AML-193 (cell line): Measurements from ENCODE around the gene GATA2.
A peak's percentile ranks its signal among the peaks of the same experiment; 100 is the strongest.

Experiments used
- DNase-seq, 2 experiments: peaks; one replicate each; lab custom pipeline; 2025; lab: John Stamatoyannopoulos, UW

GATA2 gene

DNA sequence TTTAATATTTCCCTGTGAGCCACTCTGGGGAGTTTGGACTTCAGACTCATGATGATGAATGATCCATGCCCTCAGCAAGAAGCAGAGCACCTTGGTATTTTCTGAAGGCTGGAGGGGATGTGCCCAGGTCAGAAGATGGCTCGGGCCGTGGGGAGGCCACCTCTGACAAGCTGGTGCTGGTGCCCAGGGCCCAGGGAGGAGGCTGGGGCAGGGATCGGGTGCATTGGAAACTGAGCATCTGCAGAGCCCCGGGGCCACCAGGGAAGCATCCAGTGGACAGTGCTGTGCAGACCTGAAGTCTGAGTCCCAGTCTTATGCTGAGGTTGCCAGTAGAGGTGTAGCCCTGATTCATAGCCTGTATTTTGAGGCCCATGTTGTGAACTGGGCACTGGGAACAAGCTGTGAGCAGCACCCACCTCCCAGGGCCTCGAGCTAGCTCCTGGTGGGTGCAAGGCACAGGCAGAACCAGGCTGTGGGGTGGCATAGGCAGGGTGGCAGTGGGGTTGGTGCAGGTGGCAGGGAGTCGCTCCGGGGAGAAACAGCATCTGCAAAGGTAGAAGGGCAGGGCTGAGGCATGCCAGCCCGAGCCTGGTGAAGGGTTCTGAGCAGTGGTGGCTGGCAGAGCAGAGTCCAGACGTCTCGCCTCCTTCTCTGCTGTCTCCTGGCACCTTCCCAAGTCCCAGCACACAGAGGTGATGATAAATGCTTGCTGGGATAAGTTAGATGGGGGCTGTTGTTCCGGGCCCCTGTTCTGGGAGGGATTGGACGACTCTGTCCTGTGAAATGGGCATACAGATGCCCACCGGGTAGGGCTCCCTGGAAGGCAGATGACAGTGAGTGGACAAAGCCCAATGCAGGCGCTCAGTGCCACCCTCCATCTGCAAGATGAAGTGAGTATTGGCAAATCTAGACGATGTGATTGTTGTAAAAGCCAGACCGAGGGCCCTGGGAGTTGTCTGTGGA, 36.9 kb downstream of the GATA2 start:
- DNase-seq, result no peak

GRCh38 chr3:128455116-128455515, 37.9 kb downstream of the GATA2 start:
- DNase-seq, result no peak

- no peak for DNase-seq
Observed at GRCh38 chr3:128454310-128454618, 38.7 kb downstream of the GATA2 start.

DNA sequence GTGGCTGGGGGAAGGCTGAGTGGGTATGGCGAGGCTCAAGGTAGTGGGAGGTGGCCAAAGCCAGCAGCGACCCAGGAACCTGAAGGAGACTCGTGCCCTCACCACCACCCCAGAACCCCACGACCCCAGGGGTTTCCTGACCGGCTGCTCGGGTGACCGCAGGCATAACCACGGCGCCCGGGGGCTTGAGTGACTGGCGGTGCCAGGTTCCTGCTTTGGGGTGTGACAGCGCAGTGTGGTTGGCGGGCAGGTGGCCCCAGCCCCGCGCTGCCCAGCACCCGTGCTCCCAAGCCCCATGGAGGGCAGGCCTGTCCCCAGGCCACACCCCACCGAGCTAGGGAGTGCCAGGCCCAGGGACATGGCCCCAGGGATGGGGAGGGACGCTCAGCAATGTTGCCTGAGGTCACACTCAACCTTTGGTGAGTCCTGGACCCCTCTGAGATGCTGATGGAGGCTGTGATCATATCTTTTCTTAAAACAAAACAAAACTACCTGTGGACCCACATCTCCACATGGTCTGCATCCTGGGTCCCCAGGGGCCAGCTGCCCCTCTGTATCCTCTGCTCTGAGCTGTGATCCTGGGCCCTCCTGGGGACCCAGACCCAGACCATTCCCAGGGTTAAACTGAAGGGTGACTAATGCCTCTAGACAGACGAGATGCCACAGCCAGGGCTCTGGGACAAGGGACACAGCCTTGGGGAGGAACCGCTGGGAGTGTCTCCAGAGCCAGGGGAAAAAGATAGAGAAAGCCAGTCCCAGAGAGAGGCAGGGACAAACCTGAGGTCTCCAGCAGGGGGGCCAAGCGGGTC, 39.3 kb downstream of the GATA2 start:
- DNase-seq, result no peak

- no peak for DNase-seq
Observed at GRCh38 chr3:128452678-128453275, 40.2 kb downstream of the GATA2 start.

DNA sequence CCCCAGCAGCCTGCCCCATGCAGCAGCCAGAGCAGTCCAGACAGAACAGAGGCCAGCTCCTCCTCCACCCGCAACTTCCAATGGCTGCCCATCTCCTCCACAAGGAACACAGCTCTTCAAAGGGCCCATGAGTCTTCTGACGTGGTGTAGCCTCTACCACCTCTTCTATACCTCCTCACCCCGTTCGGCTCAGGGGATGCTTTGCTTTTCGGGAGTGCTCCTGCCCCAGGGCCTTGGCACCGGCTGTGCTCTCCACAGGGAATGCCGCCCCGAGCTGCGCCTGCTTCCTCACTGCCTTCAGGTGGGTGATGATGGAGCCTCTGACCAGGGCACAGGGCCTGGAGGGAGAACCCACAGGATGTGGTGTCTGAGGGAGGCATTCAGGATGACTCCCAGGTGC, 40.9 kb downstream of the GATA2 start:
- DNase-seq, result no peak

- DNase-seq, result no peak
Observed at GRCh38 chr3:128449111-128449638, 43.8 kb downstream of the GATA2 start.

DNA sequence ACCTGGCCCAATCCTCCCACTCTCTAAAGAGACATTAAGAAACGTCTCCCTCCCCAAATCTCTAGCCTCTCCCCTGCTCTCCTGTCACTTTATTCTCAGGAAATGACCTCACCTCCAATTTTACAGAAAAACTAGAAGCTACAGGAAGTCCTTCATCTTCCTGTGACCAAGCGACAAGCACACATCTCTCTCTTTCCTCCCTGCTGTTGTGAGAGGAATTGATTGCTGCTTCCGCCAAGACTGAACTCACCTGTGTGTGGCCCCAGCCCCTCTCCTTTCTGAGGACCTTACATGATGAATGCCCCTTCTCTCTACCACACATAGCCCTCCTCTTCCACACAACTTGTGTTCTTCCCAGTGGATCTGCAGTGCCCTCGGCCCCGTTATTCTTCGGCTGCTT, 44.5 kb downstream of the GATA2 start:
- no peak for DNase-seq

DNA sequence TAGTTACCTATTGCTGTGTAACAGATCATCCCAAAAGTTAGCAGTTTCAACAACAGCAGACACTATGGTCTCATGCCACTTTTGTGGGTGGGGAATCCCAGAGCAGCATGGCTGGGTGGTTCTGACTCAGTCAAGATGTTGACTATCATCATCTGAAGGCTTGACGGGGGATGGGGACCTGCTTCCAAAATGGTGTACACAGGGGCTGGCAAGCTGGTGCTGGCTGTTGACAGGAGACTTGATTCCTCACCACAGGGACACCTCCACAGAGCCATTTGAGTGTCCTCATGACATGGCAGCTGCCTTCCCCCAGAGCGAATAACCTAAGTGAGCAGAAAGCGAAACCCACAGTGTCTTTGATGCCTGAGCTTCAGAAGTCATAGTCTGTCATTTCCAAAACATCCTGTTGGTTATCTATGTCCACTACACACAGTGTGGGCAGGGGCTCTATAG, 45.4 kb downstream of the GATA2 start:
- DNase-seq, result no peak

GRCh38 chr3:128446821-128447220, 46.2 kb downstream of the GATA2 start:
- DNase-seq, result no peak

DNA sequence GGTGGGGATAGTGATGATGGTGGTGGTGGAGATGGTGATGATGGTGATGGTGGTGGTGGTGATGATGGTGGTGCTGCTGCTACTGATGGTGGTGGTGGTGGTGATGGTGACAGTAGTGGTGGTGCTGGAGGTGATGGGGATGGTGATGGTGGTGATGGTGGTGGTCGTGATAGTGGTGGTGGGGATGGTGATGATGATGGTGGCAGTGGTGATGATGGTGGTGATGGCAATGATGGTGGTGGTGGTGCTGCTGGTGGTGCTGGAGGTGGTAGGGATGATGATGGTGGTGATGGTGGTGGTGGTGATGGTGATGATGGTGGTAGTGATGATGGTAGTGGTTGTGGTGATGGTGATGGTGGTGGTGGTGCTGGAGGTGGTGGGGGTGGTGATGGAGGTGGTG, 47.6 kb downstream of the GATA2 start:
- DNase-seq, result no peak

GRCh38 chr3:128443771-128444170, 49.2 kb downstream of the GATA2 start:
- no peak for DNase-seq

DNA sequence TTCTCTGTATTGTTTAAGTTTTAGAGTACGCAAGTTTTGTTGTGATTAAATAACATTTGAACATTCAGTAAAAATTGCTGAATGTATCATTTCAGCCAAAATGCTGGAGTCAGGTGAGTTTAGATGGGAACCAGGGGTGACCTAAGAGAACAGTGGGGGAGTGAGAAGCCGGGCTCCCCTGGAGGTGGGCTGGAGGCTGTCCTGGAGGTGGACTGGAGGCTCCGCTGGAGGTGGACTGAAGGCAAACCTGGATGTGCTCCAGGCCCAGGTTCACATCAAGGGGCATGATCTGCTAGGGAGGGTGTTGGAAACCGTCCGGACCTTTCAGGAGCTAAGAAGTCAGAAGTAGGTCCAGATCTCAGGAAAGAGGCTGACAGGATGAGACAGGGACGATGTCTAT, 50.1 kb downstream of the GATA2 start:
- no peak for DNase-seq

GRCh38 chr3:128442070-128442469, 50.9 kb downstream of the GATA2 start:
- DNase-seq, result no peak

DNA sequence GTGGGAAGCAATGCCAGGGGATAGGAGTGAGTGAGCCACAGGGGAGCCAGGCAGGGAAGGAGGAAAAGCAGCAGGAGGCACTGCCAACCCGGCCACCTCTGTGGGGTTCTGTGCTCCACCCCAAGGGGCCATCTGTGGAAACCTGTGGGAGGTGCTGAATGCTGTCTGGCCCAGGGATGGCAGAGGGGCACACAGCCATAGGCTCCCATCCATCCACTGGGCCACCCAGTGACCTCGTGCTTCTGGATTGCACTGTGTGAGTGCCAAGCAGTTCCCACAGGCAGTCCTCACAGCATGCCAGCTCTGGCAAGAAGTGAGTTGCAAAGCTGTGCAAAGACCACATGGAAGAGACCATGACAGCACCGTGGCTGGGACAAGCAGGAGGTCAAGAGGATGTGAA, 53.8 kb downstream of the GATA2 start:
- no peak for DNase-seq

DNA sequence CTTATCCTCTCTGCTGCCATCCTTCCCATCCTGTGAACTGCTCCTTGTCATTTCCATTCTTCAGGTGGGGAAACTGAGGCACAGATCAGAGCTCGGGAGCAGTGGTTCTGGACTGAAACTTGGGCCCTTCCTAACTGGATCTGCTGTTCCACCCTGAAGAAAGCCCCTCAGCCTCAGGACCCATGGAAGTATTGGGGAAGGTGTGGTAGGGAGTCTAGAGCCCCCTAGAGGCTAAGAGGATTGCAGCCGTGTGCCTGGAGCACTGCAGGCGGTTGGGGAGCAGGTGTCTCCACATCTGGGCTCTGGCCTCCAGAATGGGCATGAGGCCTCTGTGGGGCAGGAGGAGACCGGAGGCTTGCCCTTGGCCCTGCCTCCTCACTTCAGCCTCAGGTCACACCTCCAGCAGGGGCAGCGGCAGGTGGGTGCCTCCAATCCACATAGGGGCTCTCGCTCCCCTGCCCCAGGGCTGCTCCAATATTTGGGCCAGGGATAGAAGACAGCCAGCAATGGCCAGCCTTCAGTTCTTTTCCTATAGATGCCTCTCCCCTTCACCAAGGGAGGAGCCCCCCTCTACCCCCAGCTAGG, 54.4 kb downstream of the GATA2 start:
- DNase-seq, result peak; percentile 32 to 35

DNA sequence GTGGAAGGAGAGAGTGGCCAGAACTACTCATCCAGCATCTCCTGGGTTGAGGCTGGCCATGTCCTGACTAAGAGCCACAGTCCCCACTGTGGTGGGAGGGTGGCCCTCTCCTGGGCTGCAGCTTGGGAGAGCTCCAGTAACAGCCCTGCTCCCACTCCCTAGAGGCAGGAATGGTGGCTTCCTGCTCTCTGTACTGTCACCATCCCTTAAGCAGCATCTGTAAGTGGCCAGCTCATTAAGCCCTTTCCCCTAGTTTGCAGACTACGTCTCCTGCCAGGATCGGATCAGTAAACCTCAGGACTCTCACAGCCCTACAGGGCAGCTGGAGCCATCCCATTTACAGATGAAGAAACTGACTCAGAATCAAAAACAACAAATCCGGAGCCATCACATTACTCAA, 56.8 kb downstream of the GATA2 start:
- DNase-seq, result no peak

DNA sequence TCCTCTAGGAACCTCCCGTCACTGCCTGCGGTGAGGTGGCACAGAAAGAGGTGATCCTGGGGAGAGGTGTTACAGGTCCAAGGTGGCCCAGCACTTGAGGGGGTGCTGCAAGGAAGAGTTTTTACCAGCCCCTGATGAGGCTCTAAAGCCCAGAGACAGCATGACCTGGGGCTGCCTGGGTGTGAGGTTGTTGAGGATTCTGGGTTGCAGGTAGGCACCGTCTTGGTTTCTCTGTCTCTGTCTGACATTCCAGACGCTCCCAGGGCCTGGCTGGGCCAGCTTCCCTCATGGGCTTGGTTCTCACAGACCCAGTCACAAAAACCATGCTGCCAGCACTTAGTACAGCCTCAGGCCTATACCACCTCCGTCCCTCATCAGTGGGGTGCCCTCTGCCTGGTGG, 57.4 kb downstream of the GATA2 start:
- no peak for DNase-seq

GRCh38 chr3:128435058-128435457, 57.9 kb downstream of the GATA2 start:
- no peak for DNase-seq

DNA sequence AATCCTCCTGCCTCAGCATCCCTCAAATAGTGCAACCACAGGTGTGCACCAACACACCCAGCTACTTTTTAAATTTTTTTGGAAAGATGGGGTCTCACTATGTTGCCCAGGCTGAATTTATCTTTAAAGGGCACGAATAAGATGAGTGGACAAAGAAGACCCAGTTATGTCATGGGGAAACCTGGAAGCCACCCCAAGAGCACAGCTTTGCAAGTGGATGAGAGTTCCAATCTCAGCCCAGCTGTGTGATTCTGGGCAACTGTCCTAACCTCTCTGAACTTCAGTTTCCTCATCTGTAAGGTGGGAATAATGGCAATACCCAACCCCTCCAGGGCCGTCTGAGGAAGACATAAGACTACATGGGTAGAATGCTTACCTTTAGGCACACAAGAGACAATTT, 58.5 kb downstream of the GATA2 start:
- no peak for DNase-seq

DNA sequence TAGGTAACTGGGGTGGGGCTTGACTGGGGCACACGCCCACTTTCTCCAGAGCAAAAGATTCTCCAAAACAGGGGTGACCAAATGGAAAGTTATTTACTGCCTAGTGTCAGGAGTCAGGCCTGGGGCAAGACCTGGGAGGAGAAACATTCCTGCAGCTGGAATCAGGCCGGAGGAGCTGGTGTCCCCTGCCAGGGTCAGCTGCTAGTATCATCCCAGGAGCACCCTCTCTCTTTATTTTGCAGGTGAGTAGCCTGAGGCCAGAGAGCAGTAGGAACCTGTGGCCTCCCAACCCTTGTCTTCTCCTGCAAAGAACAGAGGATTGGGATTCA, 59.2 kb downstream of the GATA2 start:
- DNase-seq, result no peak
